Measurements from ENCODE around the gene MICOS13. TPM values are rescaled to one million over a fixed set of nuclear protein-coding genes. Genes with fewer than 3 reads are reported as not detected.

Gene MICOS13
- total RNA-seq, 2 experiments from 2014 or later: 54.6 to 62.1 TPM

DNA sequence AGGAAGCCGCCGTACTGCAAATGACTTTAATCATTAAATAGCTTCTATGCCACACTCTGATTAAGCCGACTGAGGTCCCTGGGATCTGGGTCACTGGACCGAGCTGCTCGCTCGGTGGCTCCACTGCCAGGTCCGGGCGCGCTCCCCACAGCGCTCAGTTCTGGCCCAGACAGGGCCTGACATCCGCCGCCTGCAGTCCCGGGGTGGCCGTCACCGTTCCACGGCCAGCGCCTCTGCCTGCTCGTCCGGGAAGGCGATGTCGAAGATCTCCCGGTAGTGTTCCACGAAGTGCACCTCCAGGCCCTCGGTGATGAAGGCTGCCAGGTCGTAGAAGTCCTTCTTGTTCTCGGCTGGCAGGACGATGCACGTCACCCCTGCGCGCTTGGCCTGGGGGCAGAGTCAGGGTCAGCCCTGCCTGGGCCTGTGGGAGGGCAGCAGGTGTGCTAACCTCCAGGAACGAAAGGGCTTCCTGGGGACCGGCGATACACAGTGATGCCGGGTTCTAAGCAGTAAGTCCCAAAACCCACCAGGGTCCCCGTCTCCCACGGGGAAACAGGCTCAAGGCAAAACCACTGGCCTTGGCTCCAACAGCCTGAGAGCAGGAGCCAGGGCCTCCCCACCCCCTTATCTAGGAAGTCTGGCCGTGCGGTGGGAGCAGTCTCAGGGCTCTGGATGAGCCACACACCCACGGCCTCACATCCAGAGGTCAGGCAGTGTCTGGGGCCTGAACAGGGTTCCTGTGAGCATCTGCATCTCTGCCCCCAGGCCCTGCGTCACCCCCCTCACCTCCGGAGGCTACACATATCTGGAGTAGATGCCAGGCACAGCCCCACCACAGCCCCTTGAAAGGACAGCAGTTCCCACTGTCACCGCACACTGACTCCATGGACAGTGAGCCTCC, 11.8 kb upstream of the MICOS13 start:
- CTCF ChIA-PET: interaction anchor here (1.3 to 3.7 kb wide), 3 partner anchors 16 to 28 kb away, joined by 4 to 25 read pairs (median 7); partner anchors contain the start of genes CATSPERD and LONP1

DNA sequence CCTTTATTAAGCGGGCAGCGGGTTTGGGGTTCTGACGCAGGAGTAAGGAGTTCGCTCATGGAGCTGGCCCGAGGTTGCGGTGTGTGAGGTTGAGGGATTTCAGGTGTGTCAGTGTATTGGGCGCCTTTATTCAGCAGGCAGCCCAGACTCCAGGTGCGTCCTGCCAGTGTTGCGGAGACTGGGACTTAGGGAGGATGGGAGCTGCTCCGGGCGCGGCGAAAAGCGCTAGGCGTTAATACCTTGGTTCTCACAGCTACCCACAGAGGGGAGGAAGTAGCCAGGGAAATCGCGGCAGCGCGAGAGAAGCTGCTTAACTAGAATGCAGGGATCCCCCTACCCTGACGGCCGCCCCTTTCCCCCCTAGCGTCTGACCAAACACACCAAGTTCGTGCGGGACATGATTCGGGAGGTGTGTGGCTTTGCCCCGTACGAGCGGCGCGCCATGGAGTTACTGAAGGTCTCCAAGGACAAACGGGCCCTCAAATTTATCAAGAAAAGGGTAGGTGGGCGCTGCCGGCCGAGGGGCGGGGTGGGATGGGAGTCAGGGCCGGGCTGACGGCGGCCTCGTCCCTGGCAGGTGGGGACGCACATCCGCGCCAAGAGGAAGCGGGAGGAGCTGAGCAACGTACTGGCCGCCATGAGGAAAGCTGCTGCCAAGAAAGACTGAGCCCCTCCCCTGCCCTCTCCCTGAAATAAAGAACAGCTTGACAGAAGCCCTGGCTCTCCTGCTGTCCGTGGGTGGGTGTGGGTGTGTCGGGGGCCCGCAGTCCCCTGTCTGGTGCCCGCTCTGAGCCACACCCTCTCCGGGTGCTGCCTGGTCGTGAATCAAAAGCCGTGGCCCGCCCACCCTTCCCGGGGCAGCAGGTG, 10.9 kb upstream of the MICOS13 start:
- ChIA-PET CTCF (interaction anchor here (1.3 to 3.7 kb wide), 3 partner anchors 16 to 29 kb away, joined by 4 to 25 read pairs (median 7); partner anchors contain the start of genes CATSPERD and LONP1), POLR2A (interaction anchor here (0.6 to 2.8 kb wide), 12 partner anchors 9 to 118 kb away, joined by 3 to 73 read pairs (median 4); partner anchors contain the start of genes CATSPERD, LONP1, SAFB and SAFB2)

More for the DNA sequence above, 11.8 kb upstream of the MICOS13 start:
- POLR2A ChIA-PET: interaction anchor here (0.9 to 2.8 kb wide), 9 partner anchors 8 to 112 kb away, joined by 3 to 73 read pairs (median 5); partner anchors contain the start of genes CATSPERD, LONP1, SAFB and SAFB2

DNA sequence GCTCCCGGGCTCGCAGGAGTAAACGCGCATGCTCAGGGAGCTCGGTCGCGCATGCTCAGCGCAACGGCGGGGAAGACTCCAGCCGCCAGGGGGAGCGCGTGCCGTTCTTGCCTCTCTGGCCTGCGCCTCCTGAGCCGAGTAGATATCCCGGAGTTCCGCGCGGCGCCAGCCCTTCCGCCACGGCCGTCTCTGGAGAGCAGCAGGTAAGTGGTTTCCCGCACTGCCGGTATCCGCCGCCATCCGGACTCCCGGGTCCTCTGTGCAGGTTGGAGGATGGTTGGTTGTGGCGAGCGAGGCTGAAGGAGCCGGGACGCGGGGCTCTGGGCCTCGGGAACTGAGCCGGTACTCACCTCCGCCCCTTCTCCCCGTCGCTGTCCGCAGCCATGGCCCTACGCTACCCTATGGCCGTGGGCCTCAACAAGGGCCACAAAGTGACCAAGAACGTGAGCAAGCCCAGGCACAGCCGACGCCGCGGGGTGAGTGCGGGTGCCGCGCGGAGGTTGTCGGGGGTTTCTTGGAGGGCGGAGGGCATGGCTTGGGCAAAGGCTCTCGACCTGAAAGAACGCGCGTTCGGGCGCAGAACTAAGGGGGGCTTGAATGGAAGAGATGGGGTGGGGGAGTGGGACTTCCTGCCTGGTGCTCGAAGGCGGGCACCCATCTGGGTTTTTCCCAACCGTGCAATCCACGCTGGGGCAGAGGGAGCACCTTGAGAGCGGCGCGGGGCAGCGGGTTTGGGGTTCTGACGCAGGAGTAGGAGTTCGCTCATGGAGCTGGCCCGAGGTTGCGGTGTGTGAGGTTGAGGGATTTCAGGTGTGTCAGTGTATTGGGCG, 10.0 kb upstream of the MICOS13 start, which contains the start of gene RPL36:
TSS of gene RPL36 (plus strand) at position 171 of the 830 bp plus-strand sequence. CDS start at position 384, 213 bp downstream.
- POLR2A ChIA-PET: interaction anchor here (0.6 to 2.8 kb wide), 10 partner anchors 8 to 213 kb away, joined by 3 to 73 read pairs (median 4); partner anchors contain the start of genes CATSPERD, LONP1, NDUFA11 and SAFB

DNA sequence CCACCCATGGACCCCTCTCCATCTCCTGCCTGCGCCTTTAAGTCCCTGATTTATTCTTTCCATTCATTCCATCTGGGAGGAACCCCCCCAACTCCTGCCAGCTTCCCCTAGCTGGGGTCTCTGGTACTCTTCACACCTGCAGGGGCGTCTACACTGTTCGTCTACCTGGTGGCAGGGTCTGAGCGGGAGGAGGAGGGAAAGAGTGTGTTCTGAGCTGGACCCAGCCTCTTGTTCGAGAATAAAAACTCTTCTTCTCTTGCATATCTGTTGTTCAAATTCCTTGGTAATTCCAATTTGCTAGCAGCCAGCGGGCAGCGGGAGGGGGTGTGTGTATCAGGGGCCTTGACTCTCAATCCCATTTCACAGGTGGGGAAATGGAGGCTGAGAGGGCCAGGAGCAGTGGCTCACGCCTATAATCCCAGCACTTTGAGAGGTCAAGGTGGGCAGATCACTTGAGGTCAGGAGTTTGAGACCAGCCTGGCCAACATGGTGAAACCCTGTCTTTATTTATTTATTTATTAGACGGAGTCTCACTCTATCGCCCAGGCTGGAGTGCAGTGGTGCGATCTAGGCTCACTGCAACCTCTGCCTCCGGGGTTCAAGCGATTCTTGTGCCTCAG, 8.1 kb upstream of the MICOS13 start:
- ChIA-PET CTCF (interaction anchor here (1.4 to 3.7 kb wide), 4 partner anchors 10 to 31 kb away, joined by 3 to 30 read pairs (median 16); partner anchors contain the start of genes CATSPERD and LONP1), POLR2A (interaction anchor here (3.5 kb wide), 1 partner anchor 31 kb away, joined by 33 read pairs; the partner anchor contains the start of genes CATSPERD and LONP1)

More for the DNA sequence above, 10.0 kb upstream of the MICOS13 start, which contains the start of gene RPL36:
- CTCF ChIA-PET: interaction anchor here (0.7 to 3.7 kb wide), 14 partner anchors 9 to 139 kb away, joined by 3 to 25 read pairs (median 4); partner anchors contain the start of genes CATSPERD, HSD11B1L, LONP1 and SAFB2

DNA sequence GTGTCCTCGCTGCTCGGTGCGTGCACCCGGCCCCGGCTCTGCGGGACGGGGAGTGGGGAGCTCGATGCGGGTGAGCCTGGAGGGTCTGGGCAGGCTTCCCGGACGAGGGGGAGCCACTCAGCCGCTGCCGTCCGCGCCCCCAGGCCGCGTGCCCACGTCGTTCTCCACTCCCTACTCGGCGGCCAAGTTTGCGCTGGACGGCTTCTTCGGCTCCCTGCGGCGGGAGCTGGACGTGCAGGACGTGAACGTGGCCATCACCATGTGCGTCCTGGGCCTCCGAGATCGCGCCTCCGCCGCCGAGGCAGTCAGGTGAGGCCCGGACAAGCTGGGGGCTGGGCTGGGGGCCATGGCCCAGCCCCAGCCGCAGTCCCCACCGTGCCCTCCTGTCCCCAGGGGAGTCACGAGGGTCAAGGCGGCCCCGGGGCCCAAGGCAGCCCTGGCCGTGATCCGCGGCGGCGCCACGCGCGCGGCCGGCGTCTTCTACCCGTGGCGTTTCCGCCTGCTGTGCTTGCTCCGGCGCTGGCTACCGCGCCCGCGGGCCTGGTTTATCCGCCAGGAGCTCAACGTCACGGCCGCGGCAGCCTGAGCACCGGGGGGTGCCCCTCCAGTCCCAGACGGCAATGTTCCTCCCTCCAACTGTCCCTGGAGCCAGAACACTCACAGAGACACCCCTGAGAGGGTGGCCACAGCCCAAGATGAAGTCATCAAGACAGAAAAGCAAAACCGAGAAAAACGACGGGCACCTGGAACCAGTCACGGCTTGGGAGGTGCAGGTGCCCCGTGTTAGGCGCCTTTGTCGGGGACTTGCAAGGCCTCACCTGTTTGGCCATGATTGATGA, 7.3 kb upstream of the MICOS13 start:
- ChIA-PET POLR2A (interaction anchor here (3.5 kb wide), 1 partner anchor 32 kb away, joined by 33 read pairs; the partner anchor contains the start of genes CATSPERD and LONP1), CTCF (interaction anchor here (1.0 to 2.5 kb wide), 7 partner anchors 9 to 65 kb away, joined by 3 to 30 read pairs (median 3); partner anchors contain the start of genes CATSPERD, LONP1, SAFB and SAFB2)

DNA sequence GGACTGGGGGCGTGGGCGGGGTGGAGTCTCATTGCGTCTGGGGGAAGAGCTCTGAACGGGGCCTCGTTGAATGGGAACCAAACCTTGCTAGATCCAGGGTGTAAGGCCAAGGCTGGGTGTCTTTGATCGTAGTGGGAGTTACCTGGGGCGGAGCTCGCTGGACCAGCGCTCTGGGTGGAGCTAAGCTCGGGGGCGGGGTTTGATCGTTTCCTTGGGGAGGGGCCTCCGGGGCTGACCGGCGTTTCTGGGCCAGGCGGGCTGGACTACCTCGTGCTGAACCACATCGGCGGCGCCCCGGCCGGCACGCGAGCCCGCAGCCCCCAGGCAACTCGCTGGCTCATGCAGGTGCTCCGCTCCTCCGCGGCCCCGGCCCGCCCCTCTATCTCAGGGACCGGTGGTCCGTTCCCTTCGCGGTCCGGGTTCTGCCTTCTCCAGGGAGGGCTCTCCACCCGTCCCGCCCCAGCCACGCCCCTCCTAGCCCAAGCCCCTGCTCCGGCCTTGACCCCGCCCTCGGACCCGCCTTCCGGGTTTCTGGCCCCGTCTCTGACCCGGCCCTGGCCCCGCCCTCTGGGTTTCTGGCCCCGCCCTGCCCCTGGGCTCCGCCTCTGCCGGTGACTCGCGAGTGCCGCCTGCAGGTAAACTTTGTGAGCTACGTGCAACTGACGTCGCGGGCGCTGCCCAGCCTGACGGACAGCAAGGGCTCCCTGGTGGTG, 6.5 kb upstream of the MICOS13 start:
- POLR2A ChIA-PET: interaction anchor here (0.6 to 3.5 kb wide), 2 partner anchors 28 to 32 kb away, joined by 4 to 33 read pairs; partner anchors contain the start of genes CATSPERD and LONP1
- CTCF ChIA-PET: interaction anchor here (1.0 to 2.5 kb wide), 6 partner anchors 8 to 64 kb away, joined by 3 to 30 read pairs (median 4); partner anchors contain the start of genes CATSPERD, LONP1, SAFB and SAFB2

DNA sequence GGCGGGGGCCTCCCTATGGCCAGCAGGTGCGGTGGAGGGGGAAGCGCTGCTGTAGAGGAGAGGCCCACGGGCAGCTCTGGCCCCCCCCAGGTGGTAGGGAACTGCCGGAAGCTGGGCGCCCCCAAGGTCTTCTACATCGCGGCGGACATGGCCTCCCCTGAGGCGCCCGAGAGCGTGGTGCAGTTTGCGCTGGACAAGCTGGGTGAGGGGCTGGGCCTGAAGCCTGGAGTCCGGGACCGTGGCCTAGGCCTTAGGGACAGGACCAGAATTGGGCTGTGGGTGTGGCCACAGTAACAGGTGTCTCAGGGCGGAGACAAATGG, 6.0 kb upstream of the MICOS13 start:
- POLR2A ChIA-PET: interaction anchor here (0.6 to 3.5 kb wide), 2 partner anchors 28 to 33 kb away, joined by 4 to 33 read pairs; partner anchors contain the start of genes CATSPERD and LONP1
- CTCF ChIA-PET: interaction anchor here (1.4 to 2.5 kb wide), 4 partner anchors 27 to 64 kb away, joined by 3 to 30 read pairs (median 6); partner anchors contain the start of genes CATSPERD, LONP1, SAFB and SAFB2

DNA sequence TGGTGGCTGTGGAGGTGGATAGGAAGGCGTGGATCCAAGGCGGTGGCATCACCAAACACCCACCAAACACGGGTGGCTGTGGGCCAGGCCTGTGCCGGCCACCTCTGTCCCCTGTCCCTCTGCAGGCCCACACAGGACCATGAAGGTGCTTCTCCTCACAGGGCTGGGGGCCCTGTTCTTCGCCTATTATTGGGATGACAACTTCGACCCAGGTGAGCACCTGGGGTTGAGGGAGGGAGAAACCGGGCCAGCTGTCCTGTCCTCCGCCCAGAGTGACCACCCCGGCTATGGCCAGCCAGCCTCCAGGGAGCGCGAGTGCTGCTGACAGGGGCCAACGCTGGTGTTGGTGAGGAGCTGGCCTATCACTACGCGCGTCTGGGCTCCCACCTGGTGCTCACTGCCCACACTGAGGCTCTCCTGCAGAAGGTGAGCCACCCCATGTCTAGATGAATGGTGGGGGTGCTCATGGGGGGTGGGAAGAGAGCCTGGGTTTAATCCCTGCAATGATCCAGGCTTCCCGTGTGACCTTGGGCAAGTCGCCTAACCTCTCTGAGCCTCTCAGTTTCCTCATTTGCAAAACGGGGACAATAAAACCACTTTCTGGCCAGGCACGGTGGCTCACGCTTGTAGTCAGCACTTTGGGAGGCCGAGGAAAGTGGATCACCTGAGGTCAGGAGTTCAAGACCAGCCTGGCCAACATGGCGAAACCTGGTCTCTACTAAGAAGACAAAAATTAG, 4.5 kb upstream of the MICOS13 start:
- ChIA-PET CTCF (no interaction called here), POLR2A (interaction anchor here (0.6 to 3.5 kb wide), 2 partner anchors 34 to 48 kb away, joined by 6 to 33 read pairs; partner anchors contain the start of genes CATSPERD and LONP1)

DNA sequence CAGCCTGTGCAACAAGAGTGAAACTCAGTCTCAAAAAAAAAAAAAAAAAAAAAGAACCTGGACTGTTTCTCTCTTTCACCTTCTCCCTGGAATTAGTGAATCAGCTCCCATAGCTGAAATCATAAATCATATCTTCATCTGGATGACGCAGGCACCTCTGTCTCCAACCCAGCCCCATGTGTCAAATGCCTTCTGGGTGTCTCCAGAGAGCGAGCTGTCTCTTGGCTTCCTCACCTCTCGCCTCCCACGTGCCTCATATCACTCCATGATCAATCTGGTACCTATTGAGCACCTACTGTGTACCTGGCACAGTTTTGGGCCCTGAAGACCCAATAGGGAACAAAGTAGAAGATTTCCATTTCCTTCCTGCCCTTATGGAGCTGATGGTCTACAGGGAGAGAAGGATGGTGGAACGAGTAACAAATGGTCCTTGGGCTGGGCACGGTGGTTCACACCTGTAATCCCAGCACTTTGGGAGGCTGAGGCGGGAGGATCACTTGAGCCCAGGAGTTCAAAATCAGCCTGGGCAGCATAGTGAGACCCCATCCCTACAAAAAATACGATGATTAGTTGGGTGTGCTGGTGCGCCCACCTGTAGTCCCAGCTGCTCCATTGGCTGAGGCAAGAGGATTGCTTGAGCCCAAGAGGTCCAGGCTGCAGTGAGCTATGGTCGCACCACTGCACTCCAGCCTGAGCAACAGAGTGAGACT, 3.0 kb upstream of the MICOS13 start:
- ChIA-PET CTCF (no interaction called here), POLR2A (interaction anchor here (1.0 kb wide), 1 partner anchor 36 kb away, joined by 4 read pairs; the partner anchor contains the start of genes CATSPERD and LONP1)

DNA sequence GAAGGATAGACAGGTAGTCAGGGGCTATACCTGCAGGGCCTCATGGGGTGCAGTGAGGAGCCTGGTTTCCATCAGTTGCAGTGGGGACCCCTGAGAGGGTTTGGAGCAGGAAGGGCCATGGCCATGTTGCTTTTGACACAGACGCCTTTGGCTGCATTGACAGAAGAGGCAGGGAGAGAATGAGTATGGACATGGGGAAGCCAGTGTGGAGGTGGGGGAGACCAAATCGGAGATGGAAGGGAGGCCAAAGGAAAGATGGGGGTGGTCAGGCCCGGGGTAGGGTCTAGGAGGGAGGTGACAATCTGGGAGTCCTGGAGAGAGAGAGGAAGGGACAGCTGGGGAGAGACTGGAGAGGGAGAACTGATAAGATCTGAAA, 1.8 kb upstream of the MICOS13 start:
- ChIA-PET CTCF (interaction anchor here (0.9 to 1.6 kb wide), 2 partner anchors 8 to 27 kb away, joined by 3 to 4 read pairs; partner anchors contain the start of gene RPL36), POLR2A (interaction anchor here (0.6 to 1.0 kb wide), 2 partner anchors 9 to 38 kb away, joined by 3 to 4 read pairs; partner anchors contain the start of gene CATSPERD)

DNA sequence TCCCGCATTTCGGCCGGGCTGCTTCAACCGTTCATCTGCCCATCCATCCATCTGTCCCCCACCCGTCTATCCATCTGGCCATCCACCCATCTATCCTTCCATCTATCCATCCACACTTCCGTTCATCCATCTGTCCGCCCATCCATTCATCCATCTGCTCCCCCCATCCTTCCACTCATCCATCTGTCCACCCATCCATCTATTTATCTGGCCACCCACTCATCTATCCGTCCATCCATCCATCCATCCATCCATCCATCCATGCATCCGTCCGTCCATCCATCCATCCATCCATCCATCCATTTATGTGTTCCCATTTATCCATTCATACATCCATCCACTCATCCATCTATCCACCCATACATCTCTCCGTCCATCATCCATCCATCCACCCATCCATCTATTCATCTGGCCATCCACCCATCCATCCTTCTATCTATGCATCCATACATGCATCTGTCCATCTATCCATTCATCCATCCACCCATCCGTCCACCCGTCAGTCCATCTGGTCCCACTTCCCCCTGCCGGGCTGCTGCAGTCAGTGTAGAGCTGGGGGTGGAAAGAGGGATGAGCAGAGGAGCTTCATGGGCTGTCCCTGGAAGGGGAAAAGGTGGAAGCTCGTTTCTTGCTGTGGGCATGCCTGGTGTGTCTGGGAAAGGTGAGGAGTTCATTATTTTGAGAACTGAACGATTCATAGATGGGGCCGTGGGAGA, 1.2 kb upstream of the MICOS13 start:
- CTCF ChIA-PET: interaction anchor here (0.9 to 1.6 kb wide), 2 partner anchors 8 to 27 kb away, joined by 3 to 4 read pairs; partner anchors contain the start of gene RPL36
- POLR2A ChIA-PET: interaction anchor here (1.0 kb wide), 1 partner anchor 10 kb away, joined by 4 read pairs; no protein-coding TSS in a partner anchor

DNA sequence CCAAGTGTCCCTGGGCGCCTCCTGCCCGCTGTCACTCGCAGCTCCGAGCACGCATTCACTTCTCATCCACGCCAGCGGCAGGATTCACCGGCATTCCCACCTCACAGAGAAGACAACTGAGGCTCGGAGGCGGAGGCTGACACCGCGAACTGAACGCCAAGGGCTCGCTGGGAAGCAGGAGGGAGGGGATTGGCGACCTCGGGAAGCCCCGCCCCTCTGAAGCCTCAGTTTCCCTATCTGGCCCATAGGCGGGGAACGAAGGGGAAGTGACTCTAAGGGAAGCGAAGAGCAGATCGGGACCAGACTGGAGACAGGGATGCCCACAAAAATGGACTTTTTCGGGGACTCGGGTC, 256 bp downstream of the MICOS13 start:
- ChIA-PET POLR2A (no interaction called here), CTCF (interaction anchor here (0.8 kb wide), 1 partner anchor 10 kb away, joined by 4 read pairs; the partner anchor contains the start of gene RPL36)
